Measurements from ENCODE around the gene FHIT. TPM values are rescaled to one million over a fixed set of nuclear protein-coding genes. Genes with fewer than 3 reads are reported as not detected.

The FHIT gene
- total and polyA plus RNA-seq, 9 donors = 5.1 to 11.8 (median 9.5) TPM

DNA sequence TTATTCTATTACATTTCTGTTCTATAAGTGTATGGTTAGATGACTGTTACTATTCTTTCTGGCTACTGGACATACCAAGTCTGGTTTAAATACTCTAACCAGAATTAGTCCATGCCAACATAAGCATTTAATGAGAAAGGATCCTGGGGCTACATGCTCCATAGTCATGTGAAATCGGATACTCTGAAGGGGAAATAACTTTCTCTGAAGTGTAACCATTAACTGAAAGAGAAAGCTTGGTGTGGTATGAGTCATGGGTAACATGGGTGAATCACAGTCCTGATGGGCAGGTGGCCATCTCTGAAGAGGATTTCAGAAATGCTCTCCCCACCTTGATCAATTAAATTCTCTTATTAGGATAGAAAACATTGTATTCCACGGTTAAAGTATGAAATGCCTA, 69.4 kb downstream of the FHIT start:
- WGBS, 3 donors = 75 to 89% (median 81%) methylated on average over 2 of the region's 2 CpGs
- Histone ChIP-seq H3K9me3 (no peaks in the 10 kb centered on the region), H3K36me3 (no peaks in the 10 kb centered on the region), H3K4me3 (no peak overlapping the region), H3K4me1 (ENCODE audit: insufficient read depth) (no peaks in the 10 kb centered on the region), H3K27ac (no peak overlapping the region), H3K27me3 (no peaks in the 10 kb centered on the region)
- TF ChIP-seq EP300 (IDR thresholded peaks at IDR 0.05) (no peak), POLR2A (IDR thresholded peaks at IDR 0.05) (no peak), CTCF (IDR thresholded peaks at IDR 0.05) (no peak)
- DNase-seq = no peak
- intact Hi-C loops (cut with DNase I) = no loop called here

DNA sequence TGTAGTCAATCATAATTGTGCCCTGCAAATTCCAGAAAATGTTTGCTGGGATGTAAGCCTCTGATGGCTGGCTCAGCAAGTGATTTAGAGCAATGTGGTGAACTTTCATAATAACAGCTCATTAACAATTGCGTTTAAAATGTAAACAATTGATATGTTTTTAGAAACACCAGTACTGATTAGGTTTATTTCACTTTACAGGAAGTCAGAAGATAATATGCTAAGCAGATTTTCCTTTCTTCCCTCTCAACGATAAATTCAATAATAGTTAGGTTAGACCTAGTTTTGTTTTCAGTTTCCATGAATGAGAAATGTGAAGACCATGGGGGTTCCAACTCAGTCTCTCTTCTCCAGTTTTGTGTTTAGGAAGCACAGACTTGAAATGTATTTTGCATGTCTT, 71.0 kb downstream of the FHIT start:
- intact Hi-C loops (cut with DNase I) = no loop called here
- 0 to 34% (median 4%) methylated on average over 2 of the region's 2 CpGs for WGBS, 3 donors

DNA sequence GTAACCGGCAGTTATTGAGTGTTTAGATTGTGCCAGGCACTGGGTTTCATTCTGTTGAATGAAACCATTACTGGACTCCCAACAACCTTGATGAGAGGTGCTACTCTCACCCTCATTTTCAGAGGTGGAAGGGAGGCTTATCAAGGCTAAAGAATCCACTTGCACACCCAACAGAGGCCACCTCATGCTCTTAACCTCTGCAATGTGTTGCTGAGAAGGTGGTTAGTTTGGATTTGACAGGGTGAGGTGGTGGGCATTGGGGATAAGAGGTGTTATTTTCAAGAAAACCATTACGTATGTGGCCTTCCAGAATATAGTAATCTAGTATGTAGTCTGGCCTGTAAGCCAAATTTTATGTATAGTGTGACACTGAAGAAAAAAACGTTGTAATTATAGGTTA, 73.1 kb downstream of the FHIT start:
- no peaks in the 10 kb centered on the region for H3K4me1 ChIP-seq (ENCODE audit: insufficient read depth)
- H3K27me3 ChIP-seq = no peaks in the 10 kb centered on the region
- no peaks in the 10 kb centered on the region for H3K36me3 ChIP-seq
- H3K27ac ChIP-seq = no peak overlapping the region
- 93 to 94% (median 93%) methylated on average over 3 of the region's 3 CpGs for WGBS, 3 donors
- no peaks in the 10 kb centered on the region for H3K9me3 ChIP-seq
- TF ChIP-seq POLR2A (IDR thresholded peaks at IDR 0.05) (no peak), CTCF (IDR thresholded peaks at IDR 0.05) (no peak), EP300 (IDR thresholded peaks at IDR 0.05) (no peak)
- intact Hi-C loops (cut with DNase I) = no loop called here
- no peak overlapping the region for H3K4me3 ChIP-seq
- no peak for DNase-seq

More for the DNA sequence above, 71.0 kb downstream of the FHIT start:
- TF ChIP-seq EP300 (IDR thresholded peaks at IDR 0.05) = no peak
- no peak for TF ChIP-seq POLR2A (IDR thresholded peaks at IDR 0.05)
- no peak for TF ChIP-seq CTCF (IDR thresholded peaks at IDR 0.05)
- H3K9me3 ChIP-seq = no peaks in the 10 kb centered on the region
- H3K4me1 ChIP-seq (ENCODE audit: insufficient read depth) = no peaks in the 10 kb centered on the region
- H3K36me3 ChIP-seq = no peaks in the 10 kb centered on the region
- H3K27me3 ChIP-seq = no peaks in the 10 kb centered on the region
- H3K27ac ChIP-seq = no peak overlapping the region
- no peak for DNase-seq
- H3K4me3 ChIP-seq = no peak overlapping the region

DNA sequence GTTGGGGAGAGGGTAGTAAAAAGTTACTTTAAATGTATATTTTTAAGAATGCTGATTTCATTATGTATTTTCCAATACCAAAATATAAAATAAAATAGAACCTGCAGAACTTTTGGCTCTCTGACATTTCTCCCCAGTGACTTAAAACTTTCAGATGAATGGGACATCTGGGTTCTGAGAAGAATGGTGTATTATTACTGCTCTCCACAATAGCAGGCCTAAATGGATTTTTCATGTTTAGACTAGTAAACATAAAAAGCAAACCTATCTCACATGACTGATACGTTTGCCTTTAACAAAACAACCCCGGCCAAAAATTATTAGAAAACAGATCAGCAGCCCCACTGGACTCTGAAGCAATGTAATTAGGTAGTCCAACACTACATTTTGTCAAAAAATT, 73.8 kb downstream of the FHIT start:
- 89 to 91% (median 91%) methylated on average over 2 of the region's 2 CpGs for WGBS, 3 donors
- Histone ChIP-seq H3K27me3 (no peaks in the 10 kb centered on the region), H3K4me1 (ENCODE audit: insufficient read depth) (no peaks in the 10 kb centered on the region), H3K27ac (no peak overlapping the region), H3K36me3 (no peaks in the 10 kb centered on the region), H3K9me3 (no peaks in the 10 kb centered on the region), H3K4me3 (no peak overlapping the region)
- no peak for TF ChIP-seq CTCF (IDR thresholded peaks at IDR 0.05)
- no peak for TF ChIP-seq POLR2A (IDR thresholded peaks at IDR 0.05)
- TF ChIP-seq EP300 (IDR thresholded peaks at IDR 0.05) = no peak
- no peak for DNase-seq
- intact Hi-C loops (cut with DNase I) = no loop called here

- Histone ChIP-seq H3K27me3 (no peaks in the 10 kb centered on the region), H3K9me3 (no peaks in the 10 kb centered on the region), H3K27ac (no peak overlapping the region), H3K36me3 (no peaks in the 10 kb centered on the region), H3K4me1 (ENCODE audit: insufficient read depth) (no peaks in the 10 kb centered on the region), H3K4me3 (no peak overlapping the region)
- no peak for DNase-seq
- intact Hi-C loops (cut with DNase I) = no loop called here
- no peak for TF ChIP-seq CTCF (IDR thresholded peaks at IDR 0.05)
- TF ChIP-seq POLR2A (IDR thresholded peaks at IDR 0.05) = no peak
- no peak for TF ChIP-seq EP300 (IDR thresholded peaks at IDR 0.05)
These were observed 77.6 kb downstream of the FHIT start for GRCh38 chr3:61173676-61174075.

All from ovary (tissue), 9 donors.